ENCODE results near the gene ST13. TPM values are rescaled to one million over a fixed set of nuclear protein-coding genes. Genes with fewer than 3 reads are reported as not detected.

The ST13 gene
- total and polyA plus RNA-seq, 2 of the 4 experiments (the other 2 are of a cell fraction): 115 to 235 TPM

GRCh38 chr22:40823426-40823825 is 33.0 kb downstream of the ST13 start:
- no TSS peak for BruUV-seq (replicated peaks)
- POLR2A ChIA-PET (ENCODE audit: unreplicated experiment): no interaction called here

More at GRCh38 chr22:40823426-40823825, 33.0 kb downstream of the ST13 start:
- no peak overlapping the region for H3K14ac ChIP-seq (replicated peaks; ENCODE audit: low read depth, low read length)
- no peak overlapping the region for H2AFZ ChIP-seq (replicated peaks; ENCODE audit: low read length, poor library complexity)
- H4K8ac ChIP-seq (ENCODE audit: low read depth in 2 of 2, low read length in 2 of 2): no peak overlapping the region
- TF ChIP-seq NFE2L2 (IDR thresholded peaks at IDR 0.05; ENCODE audit: low read depth, low read length) (no peak), RAD21 (IDR thresholded peaks at IDR 0.05; ENCODE audit: low read length) (no peak), SMC3 (IDR thresholded peaks at IDR 0.05; ENCODE audit: low read depth, low read length) (no peak), CTCF (conservative IDR thresholded peaks at IDR 0.05; ENCODE audit: low read depth, low read length) (no peak), USF2 (IDR thresholded peaks at IDR 0.05; ENCODE audit: low read depth, low read length) (no peak), RCOR1 (IDR thresholded peaks at IDR 0.05; ENCODE audit: insufficient replicate concordance, low read length) (no peak), FOS (IDR thresholded peaks at IDR 0.05; ENCODE audit: low read depth, low read length) (no peak), MAFK (IDR thresholded peaks at IDR 0.05; ENCODE audit: low read depth, low read length) (no peak), MAZ (IDR thresholded peaks at IDR 0.05; ENCODE audit: borderline replicate concordance, low read depth, low read length) (no peak), POLR2A (IDR thresholded peaks at IDR 0.05; ENCODE audit: low read depth, low read length) (no peak)
- no peak overlapping the region for H2AK9ac ChIP-seq (replicated peaks; ENCODE audit: low read depth, low read length, poor library complexity)
- H3K9me3 ChIP-seq (ENCODE audit: control insufficient read depth, insufficient read depth, low read length): no peaks in the 10 kb centered on the region
- no peak overlapping the region for H3K18ac ChIP-seq (ENCODE audit: low read depth, low read length)
- no peak overlapping the region for H3K56ac ChIP-seq (ENCODE audit: extremely low read depth, insufficient read depth, low read length)
- dilution Hi-C loops (cut with HindIII; ENCODE audit: low sequenced_read_pairs, unreplicated experiment) (no loop called here), in situ Hi-C loops (cut with MboI; ENCODE audit: low sequenced_read_pairs) (no loop called here), intact Hi-C loops (cut with micrococcal nuclease) (loop anchor here (10.0 kb wide), 1 partner anchor 331 kb away; no protein-coding TSS in a partner anchor)
- H4K5ac ChIP-seq (ENCODE audit: low read depth, low read length): no peak overlapping the region
- no peaks in the 10 kb centered on the region for H3K27me3 ChIP-seq (ENCODE audit: control insufficient read depth, insufficient read depth, low read length)
- H3K4me1 ChIP-seq (ENCODE audit: control insufficient read depth, insufficient read depth, low read length): no peaks in the 10 kb centered on the region
- no peak overlapping the region for H3K4me3 ChIP-seq (ENCODE audit: insufficient read depth, low read depth, low read length)
- H3K9ac ChIP-seq (ENCODE audit: low read depth, low read length): no peak overlapping the region
- no peak for ATAC-seq (ENCODE audit: low read depth)
- peaks cover 7 to 13% of the 10 kb centered on the region in 2 experiments; a peak in 3 of 4 replicates for H3K79me1 ChIP-seq (ENCODE audit: low read depth in 1 of 2, low read length in 2 of 2)
- no peak overlapping the region for H3K23ac ChIP-seq (ENCODE audit: low read depth, low read length)
- no peak overlapping the region for H2BK20ac ChIP-seq (ENCODE audit: low read depth, low read length)
- no peaks in the 10 kb centered on the region; the same call in 1 of the 2 replicates for H3K9me1 ChIP-seq (ENCODE audit: insufficient read depth, low read length)
- no peak overlapping the region for H3K4ac ChIP-seq (ENCODE audit: low read depth, low read length)
- CTCF ChIA-PET: interaction anchor here (0.6 kb wide), 1 partner anchor 390 kb away, joined by 3 read pairs; no protein-coding TSS in a partner anchor
- no peak overlapping the region for H2BK120ac ChIP-seq (ENCODE audit: low read depth, low read length)
- H4K20me1 ChIP-seq (ENCODE audit: insufficient read depth, low read length): no peaks in the 10 kb centered on the region
- no peak for DNase-seq
- H2BK15ac ChIP-seq (ENCODE audit: low read depth, low read length): no peak overlapping the region
- H3K27ac ChIP-seq (ENCODE audit: insufficient read depth, low read length): no peak overlapping the region
- no peak overlapping the region for H4K91ac ChIP-seq (ENCODE audit: insufficient read depth, low read depth, low read length)
- H2AK5ac ChIP-seq (ENCODE audit: low read depth, low read length): no peak overlapping the region
- no peak overlapping the region for H2BK5ac ChIP-seq (ENCODE audit: low read depth, low read length, poor library complexity, severe bottlenecking)
- no CpG with 5 or more reads among the region's 1 CpG for WGBS, 2 experiments (ENCODE audit: extremely low coverage in 2 of 2, insufficient read length in 1 of 2)
- no peak overlapping the region for H3K4me2 ChIP-seq (ENCODE audit: low read depth, low read length)
- peaks cover 13% of the 10 kb centered on the region for H3K36me3 ChIP-seq (ENCODE audit: control insufficient read depth, insufficient read depth, low read length)
